Measurements from ENCODE around the gene FRMD4A.

GRCh38 chr10:14365266-14365665, 34.5 kb upstream of the FRMD4A start:
- no peak for TF ChIP-seq EZH2 (IDR thresholded peaks at IDR 0.05; ENCODE audit: insufficient read depth, poor library complexity, severe bottlenecking)
- no peak for TF ChIP-seq EZH2phosphoT487 (IDR thresholded peaks at IDR 0.05; ENCODE audit: insufficient read depth, low read depth)
